ENCODE results near the gene PIGZ. TPM values are rescaled to one million over a fixed set of nuclear protein-coding genes. Genes with fewer than 3 reads are reported as not detected.
A peak's percentile ranks its signal among the peaks of the same experiment; 100 is the strongest.

Gene PIGZ
- total and polyA plus RNA-seq, 9 of the 15 experiments (the other 6 are each of a cell fraction or from before 2014, with no cell fraction given), result 0.15 to 1.8 (median 0.76) TPM

DNA sequence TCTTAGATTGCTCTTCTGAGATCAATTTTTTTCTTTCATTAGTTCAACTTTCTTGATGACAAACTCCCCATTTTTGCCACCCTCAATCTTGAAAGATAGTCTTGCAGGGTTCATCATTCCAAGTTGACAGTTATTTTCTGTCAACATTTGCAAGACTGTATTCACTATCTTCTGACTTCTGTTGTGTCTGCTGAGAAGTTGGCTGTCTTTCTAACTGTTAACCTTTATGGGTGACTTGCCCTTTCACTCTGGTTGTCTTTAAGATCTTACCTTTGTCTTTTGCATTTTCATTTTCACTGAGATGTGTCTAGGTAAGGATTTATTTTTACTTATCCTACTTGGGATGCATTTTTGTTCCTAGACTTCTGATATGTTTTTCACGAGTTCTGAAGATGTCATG is 14.6 kb upstream of the PIGZ start (continued):
- TF ChIP-seq, protein P1, sequence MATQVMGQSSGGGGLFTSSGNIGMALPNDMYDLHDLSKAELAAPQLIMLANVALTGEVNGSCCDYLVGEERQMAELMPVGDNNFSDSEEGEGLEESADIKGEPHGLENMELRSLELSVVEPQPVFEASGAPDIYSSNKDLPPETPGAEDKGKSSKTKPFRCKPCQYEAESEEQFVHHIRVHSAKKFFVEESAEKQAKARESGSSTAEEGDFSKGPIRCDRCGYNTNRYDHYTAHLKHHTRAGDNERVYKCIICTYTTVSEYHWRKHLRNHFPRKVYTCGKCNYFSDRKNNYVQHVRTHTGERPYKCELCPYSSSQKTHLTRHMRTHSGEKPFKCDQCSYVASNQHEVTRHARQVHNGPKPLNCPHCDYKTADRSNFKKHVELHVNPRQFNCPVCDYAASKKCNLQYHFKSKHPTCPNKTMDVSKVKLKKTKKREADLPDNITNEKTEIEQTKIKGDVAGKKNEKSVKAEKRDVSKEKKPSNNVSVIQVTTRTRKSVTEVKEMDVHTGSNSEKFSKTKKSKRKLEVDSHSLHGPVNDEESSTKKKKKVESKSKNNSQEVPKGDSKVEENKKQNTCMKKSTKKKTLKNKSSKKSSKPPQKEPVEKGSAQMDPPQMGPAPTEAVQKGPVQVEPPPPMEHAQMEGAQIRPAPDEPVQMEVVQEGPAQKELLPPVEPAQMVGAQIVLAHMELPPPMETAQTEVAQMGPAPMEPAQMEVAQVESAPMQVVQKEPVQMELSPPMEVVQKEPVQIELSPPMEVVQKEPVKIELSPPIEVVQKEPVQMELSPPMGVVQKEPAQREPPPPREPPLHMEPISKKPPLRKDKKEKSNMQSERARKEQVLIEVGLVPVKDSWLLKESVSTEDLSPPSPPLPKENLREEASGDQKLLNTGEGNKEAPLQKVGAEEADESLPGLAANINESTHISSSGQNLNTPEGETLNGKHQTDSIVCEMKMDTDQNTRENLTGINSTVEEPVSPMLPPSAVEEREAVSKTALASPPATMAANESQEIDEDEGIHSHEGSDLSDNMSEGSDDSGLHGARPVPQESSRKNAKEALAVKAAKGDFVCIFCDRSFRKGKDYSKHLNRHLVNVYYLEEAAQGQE (IDR thresholded peaks at IDR 0.05; ENCODE audit: borderline replicate concordance), result no peak
- TF ChIP-seq, protein P1 (CRISPR knock-in tag; IDR thresholded peaks at IDR 0.05; ENCODE audit: low read depth), result no peak
- TF ChIP-seq HMGN3 (IDR thresholded peaks at IDR 0.05; ENCODE audit: borderline replicate concordance, extremely low read depth, insufficient read length, low read depth, low read length) (no peak), CBX1 (IDR thresholded peaks at IDR 0.05; ENCODE audit: low read depth) (0 out of 2 replicates have a peak, but pooled peaks have one; percentile 58), CBX5 (IDR thresholded peaks at IDR 0.05; ENCODE audit: borderline replicate concordance, low read depth) (peak; percentile 98), LEF1 (IDR thresholded peaks at IDR 0.05) (0 out of 2 replicates have a peak, but pooled peaks have one; percentile 21), ZNF584 (CRISPR knock-in tag; IDR thresholded peaks at IDR 0.05; ENCODE audit: low read depth) (no peak), MED1 (CRISPR knock-in tag; IDR thresholded peaks at IDR 0.05; ENCODE audit: borderline replicate concordance) (no peak), ARNT (IDR thresholded peaks at IDR 0.05) (peak in 1 of 2 experiments; percentile 58; a peak in 1 of 4 replicates), PURB (CRISPR knock-in tag; IDR thresholded peaks at IDR 0.05; ENCODE audit: low read depth) (no peak), SREBF2 (CRISPR knock-in tag; IDR thresholded peaks at IDR 0.05) (no peak)
- TF ChIP-seq, protein P2, sequence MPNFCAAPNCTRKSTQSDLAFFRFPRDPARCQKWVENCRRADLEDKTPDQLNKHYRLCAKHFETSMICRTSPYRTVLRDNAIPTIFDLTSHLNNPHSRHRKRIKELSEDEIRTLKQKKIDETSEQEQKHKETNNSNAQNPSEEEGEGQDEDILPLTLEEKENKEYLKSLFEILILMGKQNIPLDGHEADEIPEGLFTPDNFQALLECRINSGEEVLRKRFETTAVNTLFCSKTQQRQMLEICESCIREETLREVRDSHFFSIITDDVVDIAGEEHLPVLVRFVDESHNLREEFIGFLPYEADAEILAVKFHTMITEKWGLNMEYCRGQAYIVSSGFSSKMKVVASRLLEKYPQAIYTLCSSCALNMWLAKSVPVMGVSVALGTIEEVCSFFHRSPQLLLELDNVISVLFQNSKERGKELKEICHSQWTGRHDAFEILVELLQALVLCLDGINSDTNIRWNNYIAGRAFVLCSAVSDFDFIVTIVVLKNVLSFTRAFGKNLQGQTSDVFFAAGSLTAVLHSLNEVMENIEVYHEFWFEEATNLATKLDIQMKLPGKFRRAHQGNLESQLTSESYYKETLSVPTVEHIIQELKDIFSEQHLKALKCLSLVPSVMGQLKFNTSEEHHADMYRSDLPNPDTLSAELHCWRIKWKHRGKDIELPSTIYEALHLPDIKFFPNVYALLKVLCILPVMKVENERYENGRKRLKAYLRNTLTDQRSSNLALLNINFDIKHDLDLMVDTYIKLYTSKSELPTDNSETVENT (CRISPR knock-in tag; IDR thresholded peaks at IDR 0.05), result no peak
- TF ChIP-seq, protein P3, sequence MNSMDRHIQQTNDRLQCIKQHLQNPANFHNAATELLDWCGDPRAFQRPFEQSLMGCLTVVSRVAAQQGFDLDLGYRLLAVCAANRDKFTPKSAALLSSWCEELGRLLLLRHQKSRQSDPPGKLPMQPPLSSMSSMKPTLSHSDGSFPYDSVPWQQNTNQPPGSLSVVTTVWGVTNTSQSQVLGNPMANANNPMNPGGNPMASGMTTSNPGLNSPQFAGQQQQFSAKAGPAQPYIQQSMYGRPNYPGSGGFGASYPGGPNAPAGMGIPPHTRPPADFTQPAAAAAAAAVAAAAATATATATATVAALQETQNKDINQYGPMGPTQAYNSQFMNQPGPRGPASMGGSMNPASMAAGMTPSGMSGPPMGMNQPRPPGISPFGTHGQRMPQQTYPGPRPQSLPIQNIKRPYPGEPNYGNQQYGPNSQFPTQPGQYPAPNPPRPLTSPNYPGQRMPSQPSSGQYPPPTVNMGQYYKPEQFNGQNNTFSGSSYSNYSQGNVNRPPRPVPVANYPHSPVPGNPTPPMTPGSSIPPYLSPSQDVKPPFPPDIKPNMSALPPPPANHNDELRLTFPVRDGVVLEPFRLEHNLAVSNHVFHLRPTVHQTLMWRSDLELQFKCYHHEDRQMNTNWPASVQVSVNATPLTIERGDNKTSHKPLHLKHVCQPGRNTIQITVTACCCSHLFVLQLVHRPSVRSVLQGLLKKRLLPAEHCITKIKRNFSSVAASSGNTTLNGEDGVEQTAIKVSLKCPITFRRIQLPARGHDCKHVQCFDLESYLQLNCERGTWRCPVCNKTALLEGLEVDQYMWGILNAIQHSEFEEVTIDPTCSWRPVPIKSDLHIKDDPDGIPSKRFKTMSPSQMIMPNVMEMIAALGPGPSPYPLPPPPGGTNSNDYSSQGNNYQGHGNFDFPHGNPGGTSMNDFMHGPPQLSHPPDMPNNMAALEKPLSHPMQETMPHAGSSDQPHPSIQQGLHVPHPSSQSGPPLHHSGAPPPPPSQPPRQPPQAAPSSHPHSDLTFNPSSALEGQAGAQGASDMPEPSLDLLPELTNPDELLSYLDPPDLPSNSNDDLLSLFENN (IDR thresholded peaks at IDR 0.05; ENCODE audit: low read depth in 2 of 2, low read length in 2 of 2), result no peak
